Activated CD4-positive, CD25-positive, alpha-beta regulatory T cell treated with anti-CD3 and anti-CD28 coated beads, Interleukin-2, amount 50 U/mL, for 72 hours (primary cell): ENCODE measurements around the gene TMEM94.

Experiments used
- DNase-seq: peaks from one replicate; pipeline ENCODE4 v3.0.0; 2021

TMEM94 gene

DNA sequence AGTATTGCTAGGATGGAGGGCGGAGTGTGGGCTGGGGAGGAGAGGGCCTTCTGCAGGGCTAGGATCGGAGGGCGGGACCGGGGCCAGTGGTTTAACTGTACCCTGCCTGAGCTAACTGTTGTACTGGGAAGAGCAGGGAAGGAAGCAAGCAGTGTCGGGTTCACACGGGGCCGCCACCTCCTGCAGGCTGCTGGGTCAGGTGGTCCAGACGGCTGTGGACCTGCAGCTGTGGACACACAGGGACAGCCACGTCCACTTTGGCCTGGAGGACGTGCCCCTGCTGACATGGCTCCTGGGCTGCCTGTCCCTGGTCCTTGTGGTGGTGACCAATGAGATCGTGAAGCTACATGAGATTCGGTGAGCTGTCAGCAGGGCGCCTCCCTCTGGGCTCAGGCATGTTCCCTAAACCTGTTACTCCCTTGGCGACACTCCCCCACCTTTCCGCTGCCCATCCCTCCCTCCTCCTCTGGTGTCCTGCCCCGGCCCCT, 42.3 kb downstream of the TMEM94 start:
- DNase-seq: no peak

DNA sequence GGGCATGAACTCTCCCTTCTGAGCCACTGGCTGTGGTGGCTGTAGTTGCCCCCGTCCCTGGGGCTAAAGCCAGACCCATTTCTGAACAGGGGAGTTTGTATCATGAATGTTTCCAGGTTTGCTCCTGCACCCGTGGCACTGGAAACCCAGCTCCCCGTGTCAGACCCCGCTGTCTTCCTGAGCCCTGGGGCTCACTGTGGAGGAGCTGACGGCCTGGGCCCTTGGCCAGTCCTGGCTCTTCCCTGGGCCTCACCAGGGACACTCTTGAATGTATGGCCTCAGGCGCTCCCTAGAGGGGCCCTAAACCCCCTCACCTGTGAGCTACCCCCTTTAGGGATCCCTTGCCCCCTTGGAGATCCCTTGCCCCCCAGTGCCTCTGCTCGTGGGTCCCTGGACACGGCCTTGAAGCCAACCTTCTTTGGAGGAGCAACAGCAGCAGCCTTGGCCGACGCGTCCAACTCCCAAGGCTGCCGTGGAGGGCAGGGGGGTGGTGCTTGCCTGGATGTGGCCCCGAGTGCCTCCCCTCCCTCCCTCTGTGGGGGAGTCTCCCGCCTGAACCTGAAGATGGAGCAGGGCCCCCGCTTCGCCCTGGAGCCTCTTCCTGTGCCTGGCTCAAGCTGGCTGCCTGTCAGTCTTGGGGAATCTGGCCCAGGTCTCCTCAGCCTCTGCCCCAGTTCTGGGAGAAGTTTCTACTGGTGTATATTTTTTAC, 43.0 kb downstream of the TMEM94 start:
- no peak for DNase-seq

DNA sequence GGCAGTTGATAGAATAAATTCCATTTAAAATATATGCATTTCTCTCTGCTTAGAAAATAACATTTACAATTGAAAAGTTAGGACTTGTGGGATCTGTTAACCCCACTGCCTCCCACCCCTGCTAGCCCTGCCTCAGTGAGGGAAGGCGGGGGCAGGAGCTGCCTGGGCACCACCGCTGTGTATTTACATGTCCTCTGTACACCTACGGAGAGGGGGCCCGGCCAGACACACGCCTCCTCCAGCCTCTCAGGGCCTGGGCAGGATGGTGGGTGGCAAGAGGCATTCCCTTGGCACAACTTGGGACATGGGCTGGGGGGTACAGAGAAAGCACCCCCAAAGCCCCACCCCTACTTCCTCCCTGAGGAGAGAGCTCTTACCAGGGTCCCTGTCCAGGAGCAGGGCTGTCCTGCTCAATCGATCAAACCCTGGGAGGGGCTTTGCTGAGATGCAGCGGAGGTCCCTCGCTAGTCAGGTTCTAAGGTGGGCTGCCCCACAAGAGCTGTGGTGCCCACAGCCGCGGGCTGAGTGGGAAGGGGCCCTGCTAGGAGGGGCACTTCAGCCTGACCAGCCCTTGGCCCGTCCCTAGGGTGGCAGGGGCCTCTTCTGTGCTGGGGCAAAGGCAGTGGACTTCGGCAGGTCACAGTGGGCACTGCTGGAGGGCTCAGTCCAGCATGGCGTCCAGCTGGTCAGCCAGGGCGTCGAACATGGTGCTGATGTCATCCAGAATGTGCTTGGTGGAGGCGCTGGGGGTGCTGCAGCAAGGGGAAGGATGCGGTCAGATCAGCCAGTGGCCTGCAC, 44.2 kb downstream of the TMEM94 start:
- DNase-seq: no peak

DNA sequence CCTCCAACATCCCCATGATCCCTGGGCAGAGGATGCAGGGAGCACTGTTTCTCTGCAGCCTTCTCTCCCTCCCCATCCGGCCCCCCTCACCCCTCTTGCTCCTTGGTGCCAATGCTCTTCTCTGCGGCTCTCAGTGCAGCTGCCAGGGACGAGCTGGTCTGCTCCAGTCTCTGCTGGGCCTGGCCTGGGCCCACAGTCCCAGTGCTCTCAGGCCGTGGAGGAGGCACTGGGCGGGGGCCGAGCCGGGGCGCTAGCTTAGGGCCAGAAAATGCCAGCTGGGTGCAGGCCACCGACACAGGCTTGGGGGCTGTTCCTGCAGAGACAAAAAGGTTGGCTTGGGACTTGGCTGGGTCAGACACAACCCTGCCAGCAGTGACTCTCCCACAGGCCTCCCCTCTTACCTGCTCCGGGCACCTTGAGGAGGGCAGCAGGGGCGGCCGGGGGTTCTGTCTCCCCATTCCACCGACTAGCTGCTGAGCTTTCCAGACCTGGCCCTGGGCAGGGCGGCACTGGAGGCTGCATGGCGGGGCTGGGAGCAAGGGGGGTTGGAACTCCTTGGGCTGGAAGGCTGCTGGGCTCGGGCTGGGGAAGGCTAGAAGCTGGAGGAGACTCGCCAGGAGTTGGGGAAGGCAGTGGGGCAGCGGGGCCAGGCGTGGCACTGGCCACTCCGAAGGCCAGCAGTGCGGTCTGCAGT, 45.1 kb downstream of the TMEM94 start:
- no peak for DNase-seq

DNA sequence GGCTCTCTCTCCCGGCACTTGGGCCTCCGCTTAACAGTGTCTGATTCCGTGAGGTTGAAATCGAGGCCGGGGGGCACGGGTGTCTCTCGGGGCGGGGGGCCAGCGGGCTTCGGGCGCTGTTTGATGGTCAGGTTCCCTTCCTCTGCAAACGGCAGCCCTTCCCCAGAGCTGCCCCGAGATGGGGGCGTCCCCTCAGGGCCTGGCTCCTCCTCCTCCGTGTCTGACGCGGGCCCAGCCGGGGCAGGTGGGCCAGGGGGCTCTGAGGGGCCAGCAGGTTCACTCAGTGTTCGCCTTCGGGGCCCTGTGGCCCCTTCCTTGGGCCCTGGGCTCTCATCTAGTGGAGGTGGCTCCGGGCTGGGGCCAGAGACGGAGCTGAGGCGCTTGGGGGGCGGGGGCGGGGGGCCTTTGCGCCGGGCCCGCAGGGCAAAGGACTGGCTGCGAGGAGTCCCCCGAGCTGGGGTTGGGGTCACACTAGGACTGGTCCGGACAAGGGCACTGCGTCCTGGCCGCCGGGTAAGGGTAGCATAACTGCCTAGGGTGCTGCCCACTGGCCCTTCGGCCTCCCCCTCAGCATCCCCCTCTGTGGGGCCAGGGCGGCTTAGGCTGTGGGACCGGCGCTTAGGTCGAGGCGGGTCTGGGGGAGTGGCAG, 45.8 kb downstream of the TMEM94 start:
- no peak for DNase-seq

DNA sequence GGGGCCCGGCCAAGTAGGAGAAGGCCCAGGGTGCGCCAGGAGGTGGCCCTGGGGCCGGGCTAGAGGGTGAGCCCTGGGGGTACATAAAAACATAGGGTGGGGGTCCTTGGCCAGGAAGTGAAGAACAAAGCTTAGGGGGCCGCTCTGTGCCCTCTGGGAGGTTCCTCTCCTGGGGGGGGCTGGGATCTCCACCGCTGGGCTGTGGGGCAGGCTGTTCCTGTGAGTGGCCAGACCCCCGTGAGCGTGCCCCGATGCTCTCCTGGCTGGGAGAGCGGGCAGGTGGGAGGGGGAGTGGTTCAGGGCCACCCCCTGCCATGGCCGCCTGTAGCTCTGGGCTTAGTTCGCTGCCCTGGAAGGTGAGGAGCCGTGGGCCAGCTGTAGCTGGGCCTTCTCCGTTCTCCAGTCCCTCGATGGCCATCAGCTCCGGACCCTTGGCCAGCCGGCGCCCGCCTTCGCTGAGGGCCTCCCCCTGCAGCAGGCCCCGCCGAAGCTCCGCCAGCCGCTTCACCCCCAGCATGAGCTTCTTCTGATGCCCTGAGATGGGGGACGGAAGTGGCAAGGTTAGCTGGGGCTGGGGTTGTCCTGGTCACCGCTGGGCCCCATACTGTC, 46.4 kb downstream of the TMEM94 start:
- no peak for DNase-seq

DNA sequence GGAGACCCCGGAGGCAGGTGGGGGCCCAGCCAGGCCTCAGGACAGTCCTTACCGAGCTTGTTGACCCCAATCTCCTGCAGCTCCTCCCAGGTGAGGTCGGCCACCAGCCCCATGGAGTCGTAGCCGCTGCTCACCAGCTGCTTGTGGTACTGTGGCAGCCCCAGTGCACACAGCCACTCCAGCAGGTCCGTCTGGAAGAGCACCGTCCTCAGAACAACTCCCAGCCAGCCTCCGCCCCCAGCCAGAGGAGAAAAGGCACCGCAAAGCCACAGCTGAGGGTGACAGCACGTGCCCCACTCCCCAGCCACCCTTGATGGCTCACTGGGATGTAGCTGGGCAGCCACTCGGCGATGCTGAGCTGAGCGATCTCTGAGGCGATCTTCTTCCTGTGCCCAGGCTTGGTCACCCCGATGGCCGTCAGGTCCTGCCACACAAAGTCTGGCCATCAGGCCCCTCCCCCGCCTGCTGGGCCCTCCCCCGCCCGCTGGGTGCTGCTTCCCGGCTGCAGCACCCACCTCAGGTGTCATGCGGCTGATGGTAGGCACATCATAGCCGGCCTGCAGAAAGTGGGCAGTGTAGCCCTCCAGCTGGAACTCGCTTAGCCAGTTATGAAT, 47.0 kb downstream of the TMEM94 start:
- no peak for DNase-seq

DNA sequence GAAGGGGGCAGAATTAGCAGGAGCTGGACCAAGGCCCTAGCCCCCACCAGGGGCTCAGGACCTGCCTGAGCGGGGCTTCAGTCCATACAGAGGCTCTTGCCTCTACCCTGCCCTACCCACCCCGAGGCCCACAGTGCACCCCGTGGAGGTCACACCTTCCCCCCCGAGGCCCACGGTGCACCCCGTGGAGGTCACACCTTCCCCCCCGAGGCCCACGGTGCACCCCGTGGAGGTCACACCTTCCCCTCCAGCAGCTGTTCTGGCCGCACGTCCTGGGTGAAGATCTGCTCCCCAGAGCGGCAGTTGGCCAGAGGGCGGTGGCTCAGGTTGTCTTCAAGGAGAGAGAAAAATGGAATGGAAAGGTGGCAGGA, 47.5 kb downstream of the TMEM94 start:
- no peak for DNase-seq

DNA sequence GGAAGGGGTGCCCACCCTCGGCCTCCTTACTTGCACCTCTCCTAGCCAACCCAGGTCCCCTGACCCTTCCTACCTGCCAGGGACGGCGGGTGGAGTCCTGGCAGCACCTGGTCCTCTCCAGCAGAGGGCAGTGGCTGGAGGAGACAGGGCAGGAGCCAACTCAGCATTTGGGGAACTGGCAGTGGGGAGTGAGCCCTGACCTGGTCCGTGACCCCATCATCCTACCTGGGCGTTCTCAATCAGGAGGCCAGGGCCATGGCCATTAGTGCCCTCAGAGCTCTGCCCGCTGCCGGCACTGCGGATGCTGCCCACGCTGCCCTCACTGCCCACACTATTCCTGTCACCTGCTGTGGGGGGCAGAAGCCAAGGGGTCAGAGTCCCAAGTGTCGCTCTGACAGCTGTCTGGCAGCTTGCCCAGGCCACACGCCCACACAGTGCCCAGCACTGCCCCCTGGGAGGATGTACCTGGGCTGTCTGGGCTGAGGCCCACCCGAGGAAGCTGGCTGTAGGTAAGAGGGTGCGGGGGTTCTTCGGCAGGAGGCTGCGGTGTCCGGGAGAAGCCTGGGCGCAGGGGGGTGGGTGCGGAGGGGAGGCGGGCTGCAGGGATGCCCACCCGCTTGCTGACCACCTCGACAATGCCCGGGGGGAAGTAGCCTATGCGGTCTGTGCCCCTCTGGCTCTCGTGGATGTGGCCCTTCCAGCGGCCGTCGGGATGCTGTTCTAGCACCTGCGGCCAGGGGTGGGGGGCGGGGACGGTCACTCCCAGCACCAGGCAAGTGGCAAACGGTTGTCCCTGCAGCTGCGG, 48.1 kb downstream of the TMEM94 start:
- no peak for DNase-seq

DNA sequence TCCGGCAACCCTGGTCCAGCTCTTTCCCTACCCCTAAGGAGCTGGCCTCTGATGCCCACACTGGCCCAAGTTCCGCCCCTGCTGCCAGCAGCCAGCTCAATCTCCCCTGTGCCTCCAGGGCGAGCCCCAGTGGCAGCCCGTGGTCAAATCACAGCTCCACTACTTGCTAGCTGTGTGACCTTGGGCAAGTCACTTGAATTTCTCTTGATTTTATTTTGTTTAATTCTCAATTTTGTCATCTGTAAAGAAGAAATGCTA, 48.6 kb downstream of the TMEM94 start:
- DNase-seq: no peak

DNA sequence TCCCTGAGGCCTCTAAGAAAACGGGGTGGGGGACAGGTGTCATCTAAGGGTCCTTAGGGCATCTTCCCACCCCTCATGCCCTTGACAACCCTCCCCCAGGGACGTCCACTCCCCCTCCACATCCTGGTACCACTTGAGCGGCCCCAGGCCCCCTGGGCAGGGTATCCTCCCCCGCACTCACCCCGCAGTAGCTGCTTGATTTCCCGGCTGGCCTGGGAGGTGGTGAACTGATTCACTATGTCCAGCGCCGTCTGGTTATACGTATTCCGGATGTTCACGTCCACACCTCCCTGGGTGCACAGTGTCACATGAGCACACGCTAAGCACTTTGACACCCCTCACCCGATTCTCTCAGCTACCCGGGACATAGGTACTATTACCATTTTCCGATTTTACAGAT, 49.2 kb downstream of the TMEM94 start:
- DNase-seq: no peak

DNA sequence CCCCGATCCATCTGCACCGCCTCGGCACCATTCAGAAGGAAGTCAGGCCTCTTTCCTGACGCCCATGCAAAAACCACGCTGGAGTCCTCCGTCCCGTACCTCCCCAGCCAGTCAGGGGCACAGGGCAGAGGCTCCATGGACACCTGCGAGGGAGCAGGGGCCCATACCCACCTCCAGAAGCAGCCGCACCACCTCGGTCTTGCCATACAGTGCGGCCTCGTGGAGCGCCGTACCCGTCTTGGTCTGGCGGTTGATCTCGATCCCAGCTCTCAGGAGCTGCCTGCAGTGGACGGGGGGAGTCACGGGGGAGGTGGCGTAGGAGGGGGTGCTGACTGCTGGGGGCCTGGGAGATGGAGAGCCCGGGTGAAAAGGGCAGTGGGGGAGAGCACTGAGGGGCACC, 49.7 kb downstream of the TMEM94 start:
- no peak for DNase-seq

DNA sequence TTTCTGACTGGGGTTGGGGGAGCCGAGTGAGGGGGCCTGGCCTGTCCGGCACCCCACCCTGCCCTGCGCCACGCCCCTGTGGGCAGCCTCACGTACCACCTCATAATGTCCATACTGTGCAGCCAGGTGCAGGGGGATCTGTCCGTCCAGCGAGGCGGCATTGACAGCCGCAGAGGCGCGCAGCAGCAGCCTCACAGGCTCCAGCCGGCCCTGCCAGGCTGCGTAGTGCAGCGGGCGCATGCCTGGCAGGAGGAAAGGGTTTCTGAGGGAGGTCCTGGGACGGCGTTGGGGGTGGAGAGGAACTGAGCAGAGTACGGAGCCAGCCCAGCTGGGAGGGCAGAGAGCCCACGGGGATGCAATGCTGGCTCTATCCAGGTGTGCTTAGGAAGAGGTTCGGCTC, 50.5 kb downstream of the TMEM94 start:
- DNase-seq: no peak

DNA sequence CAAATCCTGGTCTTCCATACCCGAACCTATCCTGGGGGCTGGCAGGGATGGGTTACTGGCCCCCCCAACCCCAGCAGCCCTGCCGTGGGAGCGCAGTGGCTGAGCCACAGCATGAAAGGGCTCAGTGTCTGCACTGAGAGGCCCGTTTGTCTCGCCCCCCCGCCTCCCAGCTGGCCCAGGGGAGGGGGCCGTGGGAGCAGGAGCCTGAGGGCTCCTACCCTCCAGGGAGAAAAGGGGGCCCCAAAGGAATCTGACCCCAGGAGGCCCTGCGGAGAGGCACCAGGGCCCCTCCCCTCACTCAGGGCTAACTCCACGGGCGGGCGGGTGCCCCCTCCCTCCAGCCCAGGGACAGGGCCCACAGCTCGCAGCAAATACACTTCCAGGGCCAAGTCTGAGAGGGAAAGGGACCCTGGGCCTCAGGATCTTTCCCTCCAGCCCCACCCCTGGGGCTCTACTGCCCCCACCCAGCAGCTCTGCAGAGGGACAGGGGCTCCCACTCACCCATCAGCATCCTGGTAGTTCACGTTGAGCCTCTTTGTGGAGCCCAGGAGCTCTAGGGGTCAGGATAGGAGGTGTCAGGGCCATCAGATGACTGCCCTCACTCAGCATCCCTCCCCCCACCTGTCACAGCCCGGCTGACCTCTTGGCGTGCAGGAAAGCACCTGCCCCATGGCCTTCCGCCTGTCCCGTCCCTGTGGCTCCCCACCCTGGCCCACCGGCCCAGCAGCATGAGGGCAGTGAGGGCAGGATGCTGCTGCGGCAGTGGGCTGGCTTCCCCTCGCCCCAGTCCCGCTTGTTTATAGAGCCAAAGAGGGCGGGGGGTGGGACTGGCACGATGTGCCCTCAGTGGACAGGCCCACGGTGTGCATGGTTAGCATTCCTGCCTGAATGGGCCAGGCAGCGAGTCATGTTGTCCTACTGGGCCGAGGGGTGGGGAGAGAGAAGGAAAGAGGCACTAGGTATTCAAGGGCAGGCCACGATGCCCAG, 51.6 kb downstream of the TMEM94 start:
- no peak for DNase-seq

DNA sequence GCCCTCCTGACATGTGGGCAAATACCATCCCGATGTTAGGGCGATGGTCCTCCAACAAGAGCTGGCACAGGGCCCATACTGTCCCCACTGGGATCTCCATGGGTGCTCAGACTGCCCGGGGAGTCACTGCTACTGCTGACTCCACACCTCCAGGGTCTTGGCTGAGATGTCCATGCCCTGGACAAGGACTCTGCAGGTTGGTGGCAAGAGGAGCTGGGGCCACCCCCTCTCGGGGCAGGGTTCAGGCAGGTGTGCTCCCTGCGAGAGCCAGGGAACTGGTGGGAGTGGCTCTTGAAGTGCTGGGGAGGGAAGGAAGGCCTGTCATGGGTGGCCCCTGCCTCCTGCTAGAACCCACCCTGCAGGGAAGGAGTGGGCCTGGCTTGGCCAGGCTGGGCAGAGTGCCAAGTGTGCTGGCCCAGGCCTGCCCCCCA, 52.5 kb downstream of the TMEM94 start:
- DNase-seq: no peak

DNA sequence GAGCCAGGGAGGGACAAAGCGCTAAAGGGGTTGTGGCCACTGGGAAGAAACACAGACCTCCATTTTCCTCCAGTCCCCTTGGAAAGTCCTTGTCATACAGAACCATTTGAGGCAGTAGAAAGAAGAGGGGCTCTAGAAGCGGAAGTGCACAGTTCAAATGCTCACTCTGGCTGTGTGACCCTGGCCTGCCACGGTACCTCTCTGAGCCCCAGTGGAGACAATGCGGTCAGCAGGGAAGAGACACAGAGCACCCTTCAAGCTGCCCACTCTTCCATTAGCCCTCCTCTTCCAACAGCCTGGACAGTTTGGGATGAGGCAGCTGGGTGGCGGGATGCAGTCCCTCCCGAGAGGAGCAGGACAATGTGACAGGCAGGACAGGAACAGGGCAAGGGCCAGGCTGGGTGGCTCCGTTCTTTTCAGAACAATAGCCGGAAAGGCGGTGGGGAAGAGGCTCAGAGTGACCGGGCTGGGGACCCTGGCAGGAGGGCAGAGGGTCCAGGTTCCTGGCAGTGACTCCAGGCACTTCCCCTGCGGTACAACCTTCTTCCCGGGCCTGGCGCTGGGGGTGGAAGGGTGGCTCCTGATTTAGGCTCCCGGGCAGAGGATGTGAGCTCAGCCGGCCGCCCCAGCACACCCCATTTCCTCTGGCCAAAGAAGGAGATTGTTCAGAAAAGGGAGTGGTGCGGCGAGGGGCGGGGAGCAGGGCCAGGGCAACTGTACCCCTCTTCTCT, 53.3 kb downstream of the TMEM94 start:
- no peak for DNase-seq

DNA sequence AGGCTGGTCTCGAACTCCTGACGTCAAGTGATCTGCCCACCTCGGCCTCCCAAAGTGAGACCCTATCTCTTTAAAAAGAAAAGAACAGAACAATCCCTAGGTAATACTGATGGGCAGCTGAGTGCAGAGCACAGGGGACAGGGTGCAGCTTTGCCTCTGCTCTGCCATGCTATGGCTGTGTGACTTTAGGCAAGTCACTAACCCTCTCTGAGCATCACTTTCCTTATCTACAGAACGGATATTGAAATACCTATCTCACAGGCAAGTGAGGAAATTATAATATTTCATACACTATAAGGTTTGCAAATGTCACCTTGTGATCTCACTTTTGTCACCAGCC, 54.8 kb downstream of the TMEM94 start:
- no peak for DNase-seq

DNA sequence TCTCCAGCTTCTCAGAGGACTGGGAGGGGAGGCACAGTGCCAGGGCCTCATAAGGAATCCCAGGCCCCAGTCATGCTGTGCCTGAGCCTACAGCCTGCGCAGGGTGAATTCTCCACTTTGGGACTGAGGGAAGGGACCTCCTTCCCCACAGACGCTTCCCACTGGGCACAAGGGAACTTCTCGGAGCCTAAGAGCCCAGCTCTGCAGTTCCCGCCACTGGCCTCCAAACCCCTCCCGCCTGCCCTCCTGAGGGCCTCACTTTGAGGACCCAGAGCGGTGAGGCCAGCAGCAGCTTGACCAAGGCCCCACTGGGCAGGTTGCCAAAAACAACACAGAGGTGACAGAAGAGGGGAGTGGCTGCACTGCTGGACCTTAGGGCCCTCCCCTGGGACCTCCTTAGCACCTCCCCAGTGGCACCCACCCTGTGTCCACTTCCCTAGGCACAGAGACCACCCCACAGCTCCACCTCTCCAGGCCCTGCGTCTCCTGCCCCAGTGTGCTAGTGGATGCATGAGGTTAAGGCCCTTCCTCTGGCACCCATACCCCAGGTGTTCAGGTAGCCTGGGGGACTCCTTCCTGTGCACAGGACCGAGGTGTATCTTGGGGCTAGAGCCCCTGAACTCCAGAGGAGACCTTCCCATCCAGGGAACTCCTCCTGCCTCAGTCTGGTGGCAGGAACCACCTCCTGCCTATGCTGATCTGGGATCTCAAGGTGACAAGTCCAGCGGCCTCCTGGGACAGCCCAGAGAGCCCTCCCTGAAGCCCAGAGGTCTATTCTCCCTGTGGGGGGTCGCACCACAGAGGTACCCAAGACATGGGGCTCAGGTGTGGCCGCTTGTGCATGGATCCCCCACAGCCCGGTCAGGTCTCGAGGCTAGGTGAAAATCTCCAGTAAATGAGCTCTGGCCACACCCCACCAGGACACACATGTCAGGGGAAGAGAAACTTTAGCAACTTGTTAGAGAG, 55.5 kb downstream of the TMEM94 start:
- DNase-seq: no peak
